ENCODE data around the gene PDE4D. TPM values are rescaled to one million over a fixed set of nuclear protein-coding genes. Genes with fewer than 3 reads are reported as not detected.
"Not testable (repeated sequence)": the region's sequence is repeated elsewhere in the genome, so short reads cannot be mapped to it uniquely, and the experiment has no call there.

PDE4D gene
- total and polyA plus RNA-seq, 12 donors = 1.2 to 18.9 (median 2.1) TPM

DNA sequence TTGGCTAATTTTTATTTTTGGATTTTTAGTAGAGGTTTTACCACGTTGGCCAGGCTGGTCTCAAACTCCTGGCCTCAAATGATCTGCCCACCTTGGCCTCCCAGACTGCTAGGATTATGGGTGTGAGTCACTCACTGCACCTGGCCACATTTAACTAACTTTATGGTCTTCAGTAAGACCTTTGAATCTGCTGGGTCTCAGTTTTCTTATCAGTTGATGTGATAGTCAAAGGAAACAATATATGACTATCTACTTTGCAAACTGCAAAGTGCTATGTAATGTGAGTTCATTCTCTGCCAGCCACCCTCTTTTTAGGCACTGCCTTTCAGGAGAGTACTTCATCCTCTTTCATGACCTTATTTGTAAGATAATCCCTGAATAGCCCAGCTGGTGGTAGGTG, 474.7 kb downstream of the PDE4D start:
- WGBS, 4 donors = 44 to 67% (median 51%) methylated on average over 1 of the region's 1 CpG
- Histone ChIP-seq H3K36me3 (replicated peaks in 1 of 2) (no peaks in the 10 kb centered on the region), H3K9me3 (replicated peaks in 1 of 3) (no peaks in the 10 kb centered on the region), H3K27ac (no peak overlapping the region), H3K27me3 (no peaks in the 10 kb centered on the region), H3K4me3 (no peak overlapping the region), H3K4me1 (replicated peaks in 1 of 2) (no peaks in the 10 kb centered on the region)
- intact Hi-C loops (cut with DNase I) = no loop called here
- TF ChIP-seq, protein P1, sequence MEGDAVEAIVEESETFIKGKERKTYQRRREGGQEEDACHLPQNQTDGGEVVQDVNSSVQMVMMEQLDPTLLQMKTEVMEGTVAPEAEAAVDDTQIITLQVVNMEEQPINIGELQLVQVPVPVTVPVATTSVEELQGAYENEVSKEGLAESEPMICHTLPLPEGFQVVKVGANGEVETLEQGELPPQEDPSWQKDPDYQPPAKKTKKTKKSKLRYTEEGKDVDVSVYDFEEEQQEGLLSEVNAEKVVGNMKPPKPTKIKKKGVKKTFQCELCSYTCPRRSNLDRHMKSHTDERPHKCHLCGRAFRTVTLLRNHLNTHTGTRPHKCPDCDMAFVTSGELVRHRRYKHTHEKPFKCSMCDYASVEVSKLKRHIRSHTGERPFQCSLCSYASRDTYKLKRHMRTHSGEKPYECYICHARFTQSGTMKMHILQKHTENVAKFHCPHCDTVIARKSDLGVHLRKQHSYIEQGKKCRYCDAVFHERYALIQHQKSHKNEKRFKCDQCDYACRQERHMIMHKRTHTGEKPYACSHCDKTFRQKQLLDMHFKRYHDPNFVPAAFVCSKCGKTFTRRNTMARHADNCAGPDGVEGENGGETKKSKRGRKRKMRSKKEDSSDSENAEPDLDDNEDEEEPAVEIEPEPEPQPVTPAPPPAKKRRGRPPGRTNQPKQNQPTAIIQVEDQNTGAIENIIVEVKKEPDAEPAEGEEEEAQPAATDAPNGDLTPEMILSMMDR (IDR thresholded peaks at IDR 0.05) = no peak
- TF ChIP-seq POLR2A (IDR thresholded peaks at IDR 0.05) = no peak
- DNase-seq = no peak

DNA sequence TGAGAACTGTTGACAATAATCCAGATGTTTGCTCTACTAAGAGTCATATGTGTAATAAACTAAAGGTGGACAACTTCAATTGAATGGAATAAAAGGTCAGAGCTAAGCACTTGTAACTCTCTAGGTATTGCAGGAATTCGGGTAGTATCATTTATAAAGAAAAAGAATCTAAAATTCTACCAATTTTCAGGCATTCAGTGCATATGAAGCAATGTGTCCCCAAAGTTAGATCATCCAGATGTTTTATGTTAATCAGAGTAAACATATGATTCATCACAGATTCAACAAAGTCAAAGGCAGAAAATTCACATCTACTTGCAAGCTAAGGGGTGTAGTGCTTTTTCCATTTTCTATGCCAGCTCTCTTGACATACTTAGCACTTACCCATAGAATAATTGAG, 477.1 kb downstream of the PDE4D start:
- no peaks in the 10 kb centered on the region for H3K4me1 ChIP-seq (replicated peaks in 1 of 2)
- WGBS, 4 donors = 42 to 63% (median 56%) methylated on average over 1 of the region's 1 CpG
- no peak for TF ChIP-seq POLR2A (IDR thresholded peaks at IDR 0.05)
- TF ChIP-seq, protein P1 (IDR thresholded peaks at IDR 0.05) = no peak
- no peak overlapping the region for H3K4me3 ChIP-seq
- intact Hi-C loops (cut with DNase I) = no loop called here
- no peak for DNase-seq
- no peaks in the 10 kb centered on the region for H3K36me3 ChIP-seq (replicated peaks in 1 of 2)
- no peaks in the 10 kb centered on the region for H3K9me3 ChIP-seq (replicated peaks in 1 of 3)
- H3K27me3 ChIP-seq = no peaks in the 10 kb centered on the region
- no peak overlapping the region for H3K27ac ChIP-seq

DNA sequence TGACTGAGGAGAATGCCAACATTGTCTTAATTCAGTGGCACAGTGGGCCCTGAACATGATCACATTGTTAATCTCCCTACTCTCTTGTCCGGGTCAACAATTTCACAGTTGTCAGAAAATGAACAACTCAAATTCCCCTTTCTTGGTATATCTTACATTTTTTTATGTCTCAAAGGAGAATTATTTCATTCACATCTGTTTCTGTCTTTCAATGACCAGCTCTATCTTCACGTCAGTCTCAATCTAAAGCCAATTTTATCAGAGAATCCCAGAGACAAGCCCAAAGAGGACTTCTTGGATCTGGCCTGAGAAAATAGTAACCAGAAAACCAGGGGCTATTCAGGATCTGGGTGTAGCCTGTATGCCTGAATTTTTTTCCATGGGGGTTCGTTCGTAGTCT, 477.5 kb downstream of the PDE4D start:
- TF ChIP-seq, protein P1 (IDR thresholded peaks at IDR 0.05) = no peak
- TF ChIP-seq POLR2A (IDR thresholded peaks at IDR 0.05) = no peak
- no peaks in the 10 kb centered on the region for H3K27me3 ChIP-seq
- no peak overlapping the region for H3K4me3 ChIP-seq
- H3K36me3 ChIP-seq (replicated peaks in 1 of 2) = no peaks in the 10 kb centered on the region
- DNase-seq = no peak
- 71 to 82% (median 80%) methylated on average over 4 of the region's 4 CpGs for WGBS, 4 donors
- no peaks in the 10 kb centered on the region for H3K9me3 ChIP-seq (replicated peaks in 1 of 3)
- intact Hi-C loops (cut with DNase I) = no loop called here
- H3K27ac ChIP-seq = no peak overlapping the region
- H3K4me1 ChIP-seq (replicated peaks in 1 of 2) = no peaks in the 10 kb centered on the region

GRCh38 chr5:59412428-59412827, 481.1 kb downstream of the PDE4D start:
- no peak for TF ChIP-seq POLR2A (IDR thresholded peaks at IDR 0.05)
- intact Hi-C loops (cut with DNase I) = no loop called here
- Histone ChIP-seq H3K27me3 (no peaks in the 10 kb centered on the region), H3K9me3 (replicated peaks in 1 of 3) (peaks cover 0 to 4% (median 0%) of the 10 kb centered on the region in 3 donors), H3K4me1 (replicated peaks in 1 of 2) (no peaks in the 10 kb centered on the region), H3K27ac (no peak overlapping the region), H3K36me3 (replicated peaks in 1 of 2) (no peaks in the 10 kb centered on the region), H3K4me3 (no peak overlapping the region)
- WGBS, 4 donors = 60 to 81% (median 79%) methylated on average over 2 of the region's 2 CpGs
- DNase-seq = no peak

GRCh38 chr5:59408997-59409396, 484.5 kb downstream of the PDE4D start:
- H3K4me3 ChIP-seq; intact Hi-C loops (cut with DNase I); H3K36me3 ChIP-seq (replicated peaks in 1 of 2); H3K27me3 ChIP-seq; H3K27ac ChIP-seq; H3K9me3 ChIP-seq (replicated peaks in 1 of 3); DNase-seq; H3K4me1 ChIP-seq (replicated peaks in 1 of 2): not testable (repeated sequence)
- 87 to 96% (median 88%) methylated on average over 3 of the region's 3 CpGs for WGBS, 4 donors
